Right ventricle myocardium superior (tissue), 1 donor: Measurements from ENCODE around the gene CD48. TPM values are rescaled to one million over a fixed set of nuclear protein-coding genes. Genes with fewer than 3 reads are reported as not detected.

Experiments
- ATAC-seq: fragments of 200-7000 bp; cut with Tn5 transposase; one replicate; pipeline ENCODE4 v1.9.1; 2020; ENCODE audit warnings: mild to moderate bottlenecking; ENCODE audit not compliant: poor library complexity
- DNase-seq: peaks from one replicate; pipeline ENCODE4 v3.0.0-alpha.2; 2020
- intact Hi-C: fragments of 100-400 bp; cut with DNase I; formaldehyde crosslinking; loops from one replicate; pipeline ENCODE4 v1.11.2; 2022
- total RNA-seq: library from RNA; stranded (reverse); fragmentation: NEBNext Ultra II Directional; extraction: Animal tissue kit (Norgen Biotek cat#: 25700); gene quantifications from one replicate; pipeline ENCODE4 v1.2.1, GENCODE V29; 2021
- donor health status: DM: no; HTN: yes; CAD: no; lungs with severe emphysema.

CD48 gene
- total RNA-seq, 1 donor from 2014 or later, result 0.91 TPM

DNA sequence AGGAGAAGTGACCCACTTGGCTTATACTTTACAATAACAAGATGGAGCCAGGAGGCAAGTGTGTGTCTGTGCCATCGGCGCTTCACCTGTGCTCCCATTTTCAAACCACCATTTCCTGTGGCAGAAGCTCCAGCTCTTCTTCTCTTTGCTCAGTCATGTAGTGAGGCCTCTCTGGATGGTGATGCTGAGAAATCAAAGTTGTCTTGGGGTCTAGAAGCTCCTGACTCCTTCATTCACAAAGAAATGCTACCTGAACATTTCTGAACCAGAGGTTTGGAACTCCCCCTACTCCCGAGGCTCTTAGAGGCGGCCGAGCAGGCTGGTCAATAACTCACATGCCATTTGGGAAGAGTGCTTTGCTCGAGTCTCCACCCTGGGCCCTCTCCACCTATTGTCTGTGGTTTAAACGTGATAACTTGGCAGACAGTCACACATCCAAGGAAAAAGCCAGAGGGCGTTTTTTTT is 82.8 kb downstream of the CD48 start:
- intact Hi-C loops, result no loop called here
- no peak for DNase-seq
- ATAC-seq, result no peak

Other genes starting within 250 kb of the CD48 start
- 0.30 TPM for gene SLAMF6, start 188.6 kb downstream of the CD48 start, total RNA-seq
- gene CD84, start 132.3 kb downstream of the CD48 start, total RNA-seq, result 2.5 TPM
- gene SLAMF1, start 64.8 kb downstream of the CD48 start, total RNA-seq, result 0.27 TPM
- gene SLAMF7, start 27.4 kb upstream of the CD48 start, total RNA-seq, result 0.16 TPM
- not detected for gene LY9, start 84.4 kb upstream of the CD48 start, total RNA-seq
- gene CD244, start 151.1 kb upstream of the CD48 start, total RNA-seq, result 0.48 TPM
- gene ITLN1, start 173.4 kb upstream of the CD48 start, total RNA-seq, result 2.3 TPM
- not detected for gene ITLN2, start 243.0 kb upstream of the CD48 start, total RNA-seq